Neural crest cell (in vitro differentiated cells): Measurements from ENCODE around the gene RNPEPL1. TPM values are rescaled to one million over a fixed set of nuclear protein-coding genes. Genes with fewer than 3 reads are reported as not detected.

Experiments
- DNase-seq: peaks from one replicate; pipeline ENCODE4 v3.0.0; 2021; ENCODE audit warnings: low read depth, mixed read lengths, low spot score
- H3K27ac Mint-ChIP-seq: one replicate; pipeline ENCODE4 v1.8.0; 2021; ENCODE audit warnings: mild to moderate bottlenecking, mixed read lengths; ENCODE audit not compliant: unreplicated experiment
- H3K27me3 Mint-ChIP-seq: 2 replicates; pipeline ENCODE4 v1.8.0; 2021; ENCODE audit warnings: low read depth, mild to moderate bottlenecking, mixed read lengths
- H3K36me3 Mint-ChIP-seq: 2 replicates; pipeline ENCODE4 v1.8.0; 2021; ENCODE audit warnings: low read depth, mild to moderate bottlenecking, mixed read lengths
- H3K4me1 Mint-ChIP-seq: 2 replicates; pipeline ENCODE4 v1.8.0; 2021; ENCODE audit warnings: mixed read lengths
- H3K4me3 Mint-ChIP-seq: one replicate; pipeline ENCODE4 v1.8.0; 2021; ENCODE audit warnings: mild to moderate bottlenecking, mixed read lengths
- H3K9me3 Mint-ChIP-seq: 2 replicates; pipeline ENCODE4 v1.8.0; 2021; ENCODE audit warnings: mixed read lengths
- CTCF ChIP-seq: fragments of 200-600 bp; sonication (generic); conservative IDR thresholded peaks from 2 replicates; pipeline ENCODE4 v1.5.0; 2021; ENCODE audit warnings: antibody characterized with exemption, mild to moderate bottlenecking
- total RNA-seq: library from RNA; stranded (reverse); gene quantifications from 2 replicates; pipeline ENCODE4 v1.2.1, GENCODE V29; 2021

The RNPEPL1 gene
- total RNA-seq, 1 donor from 2014 or later = 36.1 TPM

- H3K27ac Mint-ChIP-seq = peak overlapping the region; percentile 43
- TF ChIP-seq CTCF = no peak
- no peaks in the 10 kb centered on the region for H3K4me1 Mint-ChIP-seq
- DNase-seq = no peak
- H3K27me3 Mint-ChIP-seq = no peaks in the 10 kb centered on the region
- H3K4me3 Mint-ChIP-seq = no peak overlapping the region
- no peaks in the 10 kb centered on the region for H3K9me3 Mint-ChIP-seq
- H3K36me3 Mint-ChIP-seq = no peaks in the 10 kb centered on the region
Observed at GRCh38 chr2:240626531-240627300, 58.4 kb downstream of the RNPEPL1 start.

GRCh38 chr2:240627736-240628506 lies 59.6 kb downstream of the RNPEPL1 start:
- no peaks in the 10 kb centered on the region for H3K36me3 Mint-ChIP-seq
- no peak for DNase-seq
- H3K27ac Mint-ChIP-seq = no peak overlapping the region
- H3K27me3 Mint-ChIP-seq = no peaks in the 10 kb centered on the region
- H3K9me3 Mint-ChIP-seq = peaks cover 2% of the 10 kb centered on the region
- no peaks in the 10 kb centered on the region for H3K4me1 Mint-ChIP-seq
- TF ChIP-seq CTCF = no peak
- H3K4me3 Mint-ChIP-seq = no peak overlapping the region

- Mint-ChIP-seq H3K9me3 (peaks cover 7% of the 10 kb centered on the region), H3K4me3 (no peak overlapping the region), H3K4me1 (no peaks in the 10 kb centered on the region), H3K36me3 (no peaks in the 10 kb centered on the region), H3K27ac (no peak overlapping the region), H3K27me3 (no peaks in the 10 kb centered on the region)
- TF ChIP-seq CTCF = no peak
- DNase-seq = no peak
Observed at GRCh38 chr2:240628507-240628807, 60.2 kb downstream of the RNPEPL1 start.

GRCh38 chr2:240628808-240629618 lies 60.7 kb downstream of the RNPEPL1 start:
- H3K27ac Mint-ChIP-seq = no peak overlapping the region
- no peaks in the 10 kb centered on the region for H3K27me3 Mint-ChIP-seq
- no peak for TF ChIP-seq CTCF
- H3K4me3 Mint-ChIP-seq = no peak overlapping the region
- DNase-seq = no peak
- no peaks in the 10 kb centered on the region for H3K36me3 Mint-ChIP-seq
- H3K4me1 Mint-ChIP-seq = no peaks in the 10 kb centered on the region
- peaks cover 9% of the 10 kb centered on the region for H3K9me3 Mint-ChIP-seq

GRCh38 chr2:240629619-240629967 lies 61.3 kb downstream of the RNPEPL1 start:
- Mint-ChIP-seq H3K9me3 (peaks cover 11% of the 10 kb centered on the region), H3K27me3 (no peaks in the 10 kb centered on the region), H3K27ac (no peak overlapping the region), H3K4me1 (no peaks in the 10 kb centered on the region), H3K36me3 (no peaks in the 10 kb centered on the region), H3K4me3 (no peak overlapping the region)
- no peak for TF ChIP-seq CTCF
- DNase-seq = no peak
